Activated CD4-positive, alpha-beta T cell treated with anti-CD3 and anti-CD28 coated beads, Interleukin-2, amount 10 ng/mL, durations not matched to agents 7 days and 5 days (primary cell): ENCODE measurements around the gene ANKRD33B. TPM values are rescaled to one million over a fixed set of nuclear protein-coding genes. Genes with fewer than 3 reads are reported as not detected.

Source experiments
- CTCF ChIA-PET: fragments of 350-600 bp; sonication (Branson Sonifier 250); formaldehyde crosslinking; loops from one replicate; lab custom pipeline; 2021; ENCODE audit warnings: antibody characterized with exemption; lab: Charles Lee
- POLR2A ChIA-PET: fragments of 350-600 bp; sonication (Branson Sonifier 250); formaldehyde crosslinking; loops from one replicate; lab custom pipeline; 2021; ENCODE audit warnings: antibody characterized with exemption; lab: Charles Lee
- DNase-seq: peaks from one replicate; pipeline ENCODE4 v3.0.0-alpha.2; 2020
- H3K27ac Mint-ChIP-seq: one replicate; pipeline ENCODE4 v1.8.0; 2021; ENCODE audit warnings: mild to moderate bottlenecking, moderate library complexity, mixed read lengths
- H3K27me3 Mint-ChIP-seq: one replicate; pipeline ENCODE4 v1.8.0; 2021; ENCODE audit warnings: mixed read lengths
- H3K36me3 Mint-ChIP-seq: one replicate; pipeline ENCODE4 v1.8.0; 2021; ENCODE audit warnings: low read depth, mixed read lengths
- H3K4me1 Mint-ChIP-seq: one replicate; pipeline ENCODE4 v1.8.0; 2021; ENCODE audit warnings: mixed read lengths
- H3K4me3 Mint-ChIP-seq: one replicate; pipeline ENCODE4 v1.8.0; 2021; ENCODE audit warnings: mild to moderate bottlenecking, moderate library complexity, mixed read lengths
- H3K9me3 Mint-ChIP-seq: one replicate; pipeline ENCODE4 v1.8.0; 2021; ENCODE audit warnings: mixed read lengths
- total RNA-seq, 2 experiments: library from RNA; stranded (reverse); gene quantifications; one replicate each; pipeline ENCODE4 v1.2.3, GENCODE V29; 2021

ANKRD33B gene
- total RNA-seq, 2 experiments from 2014 or later: 3.2 to 3.7 TPM

- ChIA-PET POLR2A (no interaction called here), CTCF (no interaction called here)
- H3K4me3 Mint-ChIP-seq: no peak overlapping the region
- H3K27me3 Mint-ChIP-seq: no peaks in the 10 kb centered on the region
- no peak for DNase-seq
- peaks cover 7% of the 10 kb centered on the region for H3K4me1 Mint-ChIP-seq
- no peaks in the 10 kb centered on the region for H3K36me3 Mint-ChIP-seq
- H3K9me3 Mint-ChIP-seq: no peaks in the 10 kb centered on the region
- H3K27ac Mint-ChIP-seq: no peak overlapping the region
Measured at GRCh38 chr5:10648806-10649665, 85.2 kb downstream of the ANKRD33B start.

DNA sequence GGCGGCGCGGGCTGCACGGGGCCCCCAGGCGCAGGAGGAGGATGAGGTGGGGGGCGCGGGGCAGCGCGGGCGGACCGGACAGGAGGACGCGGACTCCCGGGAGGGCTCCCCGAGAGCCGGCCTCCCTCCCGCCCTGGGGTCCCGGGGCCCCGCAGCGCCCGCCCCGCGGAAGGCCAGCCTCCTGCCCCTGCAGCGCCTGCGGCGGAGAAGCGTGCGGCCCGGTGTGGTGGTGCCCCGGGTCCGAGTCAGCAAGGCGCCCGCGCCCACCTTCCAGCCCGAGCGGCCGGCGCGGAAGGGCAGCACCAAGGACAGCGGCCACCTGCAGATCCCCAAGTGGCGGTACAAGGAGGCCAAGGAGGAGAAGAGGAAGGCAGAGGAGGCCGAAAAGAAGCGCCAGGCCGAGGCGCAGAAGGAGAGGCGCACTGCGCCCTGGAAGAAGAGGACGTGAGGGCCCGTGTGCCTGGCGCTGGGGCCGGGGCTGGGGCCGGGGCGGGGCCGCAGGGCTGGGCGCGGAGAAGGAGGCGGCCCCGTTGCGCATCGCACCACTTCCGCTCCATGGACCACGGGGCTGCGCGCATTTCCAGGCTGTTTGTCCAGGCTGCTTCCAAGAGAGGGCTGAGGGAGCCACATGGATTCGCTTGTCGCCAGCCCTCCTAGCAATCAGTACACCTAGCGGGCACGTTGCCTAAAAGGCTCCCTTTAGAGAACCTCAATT is 86.0 kb downstream of the ANKRD33B start:
- POLR2A ChIA-PET: no interaction called here

DNA sequence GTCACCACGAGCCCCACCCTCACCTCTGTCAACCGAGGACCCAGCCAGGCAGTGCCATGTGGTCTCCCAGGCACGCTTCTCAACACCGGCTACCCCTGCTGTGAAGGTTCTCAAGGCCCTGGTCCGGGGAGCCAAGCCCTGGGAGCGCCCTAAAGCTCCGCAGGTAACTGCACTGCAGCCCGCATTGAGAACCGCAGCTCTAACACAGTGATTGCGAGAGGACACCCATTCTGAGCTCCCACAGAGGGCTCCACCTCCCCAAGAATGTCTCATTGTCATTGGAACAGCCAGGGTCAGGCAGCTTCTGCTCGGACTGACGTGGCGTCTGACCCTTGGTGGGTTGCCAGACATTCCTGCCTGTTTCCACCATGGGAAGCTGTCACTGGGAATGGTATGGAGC is 88.3 kb downstream of the ANKRD33B start:
- Mint-ChIP-seq H3K9me3 (no peaks in the 10 kb centered on the region), H3K27ac (no peak overlapping the region), H3K4me3 (no peak overlapping the region), H3K4me1 (no peaks in the 10 kb centered on the region), H3K36me3 (no peaks in the 10 kb centered on the region), H3K27me3 (no peaks in the 10 kb centered on the region)
- POLR2A ChIA-PET: no interaction called here
- CTCF ChIA-PET: no interaction called here
- DNase-seq: no peak

More for the DNA sequence above, 86.0 kb downstream of the ANKRD33B start:
- no peak overlapping the region for H3K27ac Mint-ChIP-seq
- no peaks in the 10 kb centered on the region for H3K9me3 Mint-ChIP-seq
- H3K36me3 Mint-ChIP-seq: no peaks in the 10 kb centered on the region
- H3K27me3 Mint-ChIP-seq: no peaks in the 10 kb centered on the region
- no peak for DNase-seq
- CTCF ChIA-PET: no interaction called here
- no peak overlapping the region for H3K4me3 Mint-ChIP-seq
- no peaks in the 10 kb centered on the region for H3K4me1 Mint-ChIP-seq

- H3K4me1 Mint-ChIP-seq: no peaks in the 10 kb centered on the region
- H3K27ac Mint-ChIP-seq: no peak overlapping the region
- no peaks in the 10 kb centered on the region for H3K36me3 Mint-ChIP-seq
- H3K4me3 Mint-ChIP-seq: no peak overlapping the region
- no peak for DNase-seq
- no peaks in the 10 kb centered on the region for H3K27me3 Mint-ChIP-seq
- H3K9me3 Mint-ChIP-seq: no peaks in the 10 kb centered on the region
- POLR2A ChIA-PET: no interaction called here
- CTCF ChIA-PET: interaction anchor here (1.6 kb wide), 1 partner anchor 37 kb away, joined by 3 read pairs; no protein-coding TSS in a partner anchor
Measured at GRCh38 chr5:10652606-10653005, 88.7 kb downstream of the ANKRD33B start.

DNA sequence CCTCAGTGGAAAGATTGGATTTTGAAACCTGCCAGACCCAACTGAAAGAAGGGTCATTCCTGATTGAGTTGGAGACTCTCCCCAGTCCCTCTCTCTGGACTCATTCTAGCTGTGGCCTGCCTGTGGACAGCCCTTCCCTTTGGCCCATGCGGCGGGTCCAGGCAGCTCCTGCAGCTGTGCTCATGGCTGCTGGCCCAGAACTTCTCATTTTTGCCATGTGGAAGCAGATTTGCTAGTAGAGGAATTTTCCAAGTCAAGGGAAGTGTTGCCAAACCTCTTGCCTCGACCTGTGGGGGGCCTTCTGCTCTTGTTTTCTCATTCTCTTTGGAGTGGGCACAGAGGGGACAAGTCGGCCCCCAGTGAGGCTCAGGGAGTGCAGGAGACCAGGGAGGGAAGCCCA is 89.2 kb downstream of the ANKRD33B start:
- Mint-ChIP-seq H3K4me1 (no peaks in the 10 kb centered on the region), H3K9me3 (no peaks in the 10 kb centered on the region), H3K27ac (no peak overlapping the region), H3K4me3 (no peak overlapping the region), H3K27me3 (no peaks in the 10 kb centered on the region), H3K36me3 (no peaks in the 10 kb centered on the region)
- no peak for DNase-seq
- ChIA-PET POLR2A (no interaction called here), CTCF (interaction anchor here (1.6 kb wide), 1 partner anchor 37 kb away, joined by 3 read pairs; no protein-coding TSS in a partner anchor)

DNA sequence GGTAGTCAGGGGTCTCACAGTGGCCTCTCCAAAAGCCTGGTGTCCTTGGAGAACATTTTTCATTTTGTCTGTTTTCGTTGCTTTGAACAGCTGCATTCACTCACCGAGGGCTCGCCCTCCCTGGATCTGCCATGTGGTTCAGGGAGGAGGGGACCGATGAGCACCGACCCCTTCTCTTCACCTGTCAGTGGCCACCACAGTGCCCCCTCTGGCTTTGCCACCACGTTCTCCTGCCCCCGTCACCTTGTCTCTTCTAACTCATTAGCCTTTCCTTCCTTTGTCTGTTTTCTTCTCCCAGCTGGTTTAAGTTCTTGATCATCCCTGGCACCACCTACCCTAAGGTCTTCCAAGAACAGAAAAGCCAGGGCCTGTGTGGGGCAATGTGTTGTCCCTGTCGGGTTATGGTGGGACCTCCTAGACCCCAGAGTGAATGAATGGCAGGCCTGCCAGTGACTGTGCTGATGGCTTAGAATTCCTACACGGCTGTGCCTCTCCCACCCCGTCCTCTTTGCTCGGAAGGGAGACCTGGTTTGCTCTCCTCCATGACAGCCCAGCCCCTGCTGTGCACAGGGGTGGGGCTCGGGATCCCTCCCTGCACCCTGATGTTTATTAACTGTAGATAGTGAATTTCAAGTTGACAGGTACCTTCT is 90.0 kb downstream of the ANKRD33B start:
- ChIA-PET CTCF (interaction anchor here (1.6 kb wide), 1 partner anchor 36 kb away, joined by 3 read pairs; no protein-coding TSS in a partner anchor), POLR2A (no interaction called here)
- Mint-ChIP-seq H3K4me3 (no peak overlapping the region), H3K27me3 (no peaks in the 10 kb centered on the region), H3K9me3 (no peaks in the 10 kb centered on the region), H3K27ac (no peak overlapping the region), H3K36me3 (no peaks in the 10 kb centered on the region), H3K4me1 (no peaks in the 10 kb centered on the region)
- DNase-seq: no peak

GRCh38 chr5:10654566-10654965 is 90.7 kb downstream of the ANKRD33B start:
- Mint-ChIP-seq H3K27ac (no peak overlapping the region), H3K27me3 (no peaks in the 10 kb centered on the region), H3K36me3 (no peaks in the 10 kb centered on the region), H3K4me3 (no peak overlapping the region), H3K4me1 (no peaks in the 10 kb centered on the region), H3K9me3 (no peaks in the 10 kb centered on the region)
- ChIA-PET CTCF (no interaction called here), POLR2A (no interaction called here)
- DNase-seq: no peak

DNA sequence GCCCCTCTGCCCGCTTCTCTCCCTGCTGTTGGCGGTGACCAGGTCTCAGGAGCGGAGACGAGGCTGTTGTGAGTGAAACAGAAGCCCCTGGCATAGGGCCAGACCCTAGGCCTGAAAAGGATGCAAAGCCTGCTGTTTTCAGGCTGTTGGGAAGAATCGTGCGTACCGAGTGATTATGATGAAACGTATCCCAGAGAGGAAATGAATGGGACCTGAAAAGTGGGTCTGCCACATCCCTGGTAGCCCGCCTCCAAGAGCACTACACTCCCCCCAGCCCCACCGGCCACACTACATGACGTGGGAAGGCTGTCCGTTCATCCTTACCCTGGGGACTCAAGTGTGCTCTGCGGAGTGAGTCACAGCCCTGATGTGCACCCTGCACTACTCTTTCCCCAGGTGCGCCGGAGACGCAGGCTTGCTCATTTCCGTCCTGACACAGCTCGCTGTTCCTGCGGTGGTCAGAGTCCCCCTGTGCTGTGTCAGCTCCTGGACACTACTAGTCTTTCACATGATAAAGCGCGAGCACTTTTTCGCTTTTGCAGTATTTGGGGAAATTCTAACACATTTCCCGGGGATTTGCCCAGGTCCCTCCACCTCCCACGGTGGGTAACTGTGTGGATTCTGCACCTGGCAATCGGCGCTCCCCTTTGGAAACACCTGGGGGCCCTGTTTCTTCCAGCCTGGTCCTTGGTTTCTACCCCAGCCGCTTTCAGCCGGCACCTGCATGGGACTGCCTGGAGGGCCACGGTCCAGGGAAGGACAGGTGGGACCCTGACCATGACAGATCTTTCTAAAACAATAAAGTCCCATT is 91.5 kb downstream of the ANKRD33B start:
- CTCF ChIA-PET: interaction anchor here (0.9 kb wide), 1 partner anchor 28 kb away, joined by 4 read pairs; no protein-coding TSS in a partner anchor
- no peaks in the 10 kb centered on the region for H3K4me1 Mint-ChIP-seq
- no peaks in the 10 kb centered on the region for H3K36me3 Mint-ChIP-seq
- no peak overlapping the region for H3K4me3 Mint-ChIP-seq
- no peak for DNase-seq
- no peaks in the 10 kb centered on the region for H3K27me3 Mint-ChIP-seq
- POLR2A ChIA-PET: no interaction called here
- H3K27ac Mint-ChIP-seq: no peak overlapping the region
- no peaks in the 10 kb centered on the region for H3K9me3 Mint-ChIP-seq

- CTCF ChIA-PET: interaction anchor here (0.6 to 0.9 kb wide), 2 partner anchors 28 to 116 kb away, joined by 4 read pairs; no protein-coding TSS in a partner anchor
- Mint-ChIP-seq H3K4me1 (no peaks in the 10 kb centered on the region), H3K36me3 (no peaks in the 10 kb centered on the region), H3K27me3 (no peaks in the 10 kb centered on the region), H3K4me3 (no peak overlapping the region), H3K27ac (no peak overlapping the region), H3K9me3 (no peaks in the 10 kb centered on the region)
- DNase-seq: no peak
- POLR2A ChIA-PET: no interaction called here
Measured at GRCh38 chr5:10655972-10656830, 92.3 kb downstream of the ANKRD33B start.

GRCh38 chr5:10658265-10658664 is 94.4 kb downstream of the ANKRD33B start:
- ChIA-PET POLR2A (no interaction called here), CTCF (no interaction called here)
- H3K27me3 Mint-ChIP-seq: no peaks in the 10 kb centered on the region
- H3K27ac Mint-ChIP-seq: no peak overlapping the region
- H3K4me3 Mint-ChIP-seq: no peak overlapping the region
- H3K9me3 Mint-ChIP-seq: no peaks in the 10 kb centered on the region
- DNase-seq: no peak
- no peaks in the 10 kb centered on the region for H3K36me3 Mint-ChIP-seq
- H3K4me1 Mint-ChIP-seq: no peaks in the 10 kb centered on the region

- no peaks in the 10 kb centered on the region for H3K9me3 Mint-ChIP-seq
- H3K4me3 Mint-ChIP-seq: no peak overlapping the region
- ChIA-PET CTCF (no interaction called here), POLR2A (no interaction called here)
- DNase-seq: no peak
- H3K27ac Mint-ChIP-seq: no peak overlapping the region
- no peaks in the 10 kb centered on the region for H3K4me1 Mint-ChIP-seq
- H3K36me3 Mint-ChIP-seq: no peaks in the 10 kb centered on the region
- no peaks in the 10 kb centered on the region for H3K27me3 Mint-ChIP-seq
Measured at GRCh38 chr5:10660135-10660534, 96.3 kb downstream of the ANKRD33B start.
